Coronary artery (tissue), 2 donors: ENCODE measurements around the gene CFAP68.

Experiments used
- DNase-seq: peaks from one replicate; pipeline ENCODE4 v3.0.0-alpha.2; 2017; ENCODE audit warnings: low spot score
- H3K27ac ChIP-seq, 2 donors: fragments of 200-600 bp; sonication (generic); one replicate each; pipeline ENCODE4 v1.5.1; 2016 to 2019
- H3K4me3 ChIP-seq: fragments of 200-600 bp; sonication (generic); 2 replicates; pipeline ENCODE4 v1.5.1; 2016; ENCODE audit warnings: mild to moderate bottlenecking, moderate library complexity
- CTCF ChIP-seq: fragments of 200-600 bp; sonication (generic); IDR thresholded peaks from one replicate; pipeline ENCODE4 v1.5.1; 2019; ENCODE audit warnings: antibody characterized with exemption

Gene CFAP68

GRCh38 chr11:111878849-111879636, at the start of gene CFAP68, which contains the start of gene FDXACB1:
TSS of gene CFAP68 (plus strand) at chr11:111879541. CDS start at chr11:111879561, 20 bp downstream.
TSS of gene FDXACB1 (minus strand) at chr11:111879165. CDS start at chr11:111879132, 33 bp downstream.
- Histone ChIP-seq H3K4me3 (peak within 1 kb of the TSS; percentile 80), H3K27ac (peak within 1 kb of the TSS; percentile 82 to 97)
- TF ChIP-seq CTCF, result peak; percentile 95
- DNase-seq, result peak; percentile 99

- no peak for TF ChIP-seq CTCF
- H3K4me3 ChIP-seq, result no peak overlapping the region
- H3K27ac ChIP-seq, result no peak overlapping the region
- no peak for DNase-seq
Measured at GRCh38 chr11:111833524-111833923, 45.8 kb upstream of the CFAP68 start.

GRCh38 chr11:111834432-111835163, 44.7 kb upstream of the CFAP68 start:
- DNase-seq, result no peak
- TF ChIP-seq CTCF, result no peak
- no peak overlapping the region for H3K27ac ChIP-seq
- no peak overlapping the region for H3K4me3 ChIP-seq

- TF ChIP-seq CTCF, result no peak
- Histone ChIP-seq H3K4me3 (no peak overlapping the region), H3K27ac (no peak overlapping the region)
- DNase-seq, result no peak
Measured at GRCh38 chr11:111835665-111836064, 43.7 kb upstream of the CFAP68 start.

- no peak for TF ChIP-seq CTCF
- no peak overlapping the region for H3K27ac ChIP-seq
- H3K4me3 ChIP-seq, result no peak overlapping the region
- no peak for DNase-seq
Measured at GRCh38 chr11:111836162-111836561, 43.2 kb upstream of the CFAP68 start.

GRCh38 chr11:111836721-111837120, 42.6 kb upstream of the CFAP68 start:
- H3K27ac ChIP-seq, result no peak overlapping the region
- no peak overlapping the region for H3K4me3 ChIP-seq
- TF ChIP-seq CTCF, result no peak
- no peak for DNase-seq
